H9 (cell line): ENCODE measurements around the gene GGA3. TPM values are rescaled to one million over a fixed set of nuclear protein-coding genes. Genes with fewer than 3 reads are reported as not detected.
A peak's percentile ranks its signal among the peaks of the same experiment; 100 is the strongest.

ENCODE experiments used
- DNase-seq: peaks from one replicate; pipeline ENCODE4 v3.0.0-alpha.2; 2017
- H2AFZ ChIP-seq: one replicate; pipeline ENCODE4 v1.6.1; 2013; ENCODE audit warnings: mild to moderate bottlenecking, low read length, control low read depth, moderate library complexity
- H2AK5ac ChIP-seq: 2 replicates; pipeline ENCODE4 v1.6.1; 2013; ENCODE audit warnings: low read length, control low read depth, mixed read lengths; ENCODE audit not compliant: insufficient read length
- H2BK120ac ChIP-seq: one replicate; pipeline ENCODE4 v1.6.1; 2013; ENCODE audit warnings: low read depth, mild to moderate bottlenecking, low read length, control low read depth, inconsistent platforms; ENCODE audit not compliant: poor library complexity, severe bottlenecking
- H2BK12ac ChIP-seq: 2 replicates; pipeline ENCODE4 v1.6.1; 2013; ENCODE audit warnings: low read length, control low read depth, mixed read lengths, low read depth; ENCODE audit not compliant: insufficient read length
- H2BK15ac ChIP-seq: 2 replicates; pipeline ENCODE4 v1.6.1; 2013; ENCODE audit warnings: low read depth, low read length, control low read depth
- H2BK20ac ChIP-seq: one replicate; pipeline ENCODE4 v1.6.1; 2013; ENCODE audit warnings: low read depth, mild to moderate bottlenecking, low read length, control low read depth, inconsistent platforms; ENCODE audit not compliant: poor library complexity, severe bottlenecking
- H2BK5ac ChIP-seq: 2 replicates; pipeline ENCODE4 v1.6.1; 2013; ENCODE audit warnings: low read length, control low read depth, mixed read lengths; ENCODE audit not compliant: insufficient read length
- H3K14ac ChIP-seq: 2 replicates; pipeline ENCODE4 v1.6.1; 2013; ENCODE audit warnings: low read length, control low read depth; ENCODE audit not compliant: insufficient read depth
- H3K18ac ChIP-seq: 2 replicates; pipeline ENCODE4 v1.6.1; 2013; ENCODE audit warnings: low read depth, mild to moderate bottlenecking, mixed read lengths, low read length, control low read depth; ENCODE audit not compliant: insufficient read length
- H3K23ac ChIP-seq: 2 replicates; pipeline ENCODE4 v1.6.1; 2013; ENCODE audit warnings: low read length, control low read depth, mixed read lengths, low read depth; ENCODE audit not compliant: insufficient read length
- H3K23me2 ChIP-seq: 2 replicates; pipeline ENCODE4 v1.6.1; 2013; ENCODE audit warnings: low read depth, mild to moderate bottlenecking, mixed read lengths, low read length, control low read depth; ENCODE audit not compliant: insufficient read length, poor library complexity, severe bottlenecking
- H3K27ac ChIP-seq: 2 replicates; pipeline ENCODE4 v1.5.1; 2013; ENCODE audit warnings: low read length, control low read depth, mixed read lengths, low read depth; ENCODE audit not compliant: insufficient read length
- H3K27me3 ChIP-seq: 2 replicates; pipeline ENCODE4 v1.6.1; 2013; ENCODE audit warnings: low read length, control low read depth, inconsistent platforms; ENCODE audit not compliant: insufficient read depth
- H3K4ac ChIP-seq: 2 replicates; pipeline ENCODE4 v1.6.1; 2013; ENCODE audit warnings: low read depth, mild to moderate bottlenecking, control low read depth, inconsistent platforms, low read length, moderate library complexity
- H3K4me1 ChIP-seq: 2 replicates; pipeline ENCODE4 v1.6.1; 2013; ENCODE audit warnings: low read length, control low read depth, inconsistent platforms; ENCODE audit not compliant: insufficient read depth
- H3K4me2 ChIP-seq: 2 replicates; pipeline ENCODE4 v1.6.1; 2013; ENCODE audit warnings: low read length, control low read depth, mixed read lengths; ENCODE audit not compliant: insufficient read length, insufficient read depth
- H3K56ac ChIP-seq: 2 replicates; pipeline ENCODE4 v1.6.1; 2013; ENCODE audit warnings: low read depth, mild to moderate bottlenecking, mixed read lengths, low read length, control low read depth; ENCODE audit not compliant: insufficient read length
- H3K79me1 ChIP-seq: 2 replicates; pipeline ENCODE4 v1.6.1; 2013; ENCODE audit warnings: low read depth, mild to moderate bottlenecking, moderate library complexity, low read length, control low read depth, inconsistent platforms; ENCODE audit not compliant: insufficient read depth, poor library complexity, severe bottlenecking
- H3K79me2 ChIP-seq: 2 replicates; pipeline ENCODE4 v1.6.1; 2013; ENCODE audit warnings: low read length, control low read depth, inconsistent platforms; ENCODE audit not compliant: insufficient read depth
- H3K9ac ChIP-seq: 2 replicates; pipeline ENCODE4 v1.6.1; 2013; ENCODE audit warnings: low read length, control low read depth, mixed read lengths; ENCODE audit not compliant: insufficient read length; ENCODE audit errors: extremely low read depth
- H3K9me3 ChIP-seq: one replicate; pipeline ENCODE4 v1.6.1; 2013; ENCODE audit warnings: low read depth, low read length, inconsistent platforms; ENCODE audit not compliant: control insufficient read depth
- H3T11ph ChIP-seq: one replicate; pipeline ENCODE4 v1.6.1; 2013; ENCODE audit warnings: mild to moderate bottlenecking, low read length, control low read depth, inconsistent platforms
- H4K20me1 ChIP-seq: one replicate; pipeline ENCODE4 v1.6.1; 2013; ENCODE audit not compliant: control insufficient read depth, insufficient read length, insufficient read depth
- H4K5ac ChIP-seq: 2 replicates; pipeline ENCODE4 v1.6.1; 2013; ENCODE audit warnings: low read depth, mild to moderate bottlenecking, mixed read lengths, low read length, control low read depth; ENCODE audit not compliant: insufficient read length
- H4K8ac ChIP-seq: replicated peaks from 2 replicates; pipeline ENCODE4 v1.6.1; 2013; ENCODE audit warnings: low read length, control low read depth, mixed read lengths, low read depth; ENCODE audit not compliant: insufficient read length
- H4K91ac ChIP-seq: 2 replicates; pipeline ENCODE4 v1.6.1; 2013; ENCODE audit warnings: low read depth, mild to moderate bottlenecking, moderate library complexity, mixed read lengths, low read length, control low read depth; ENCODE audit not compliant: insufficient read length
- H3K27ac Mint-ChIP-seq, 3 experiments: 2 replicates in 2 of 3; 3 replicates in 1 of 3; pipeline ENCODE4 v1.8.0; 2020 to 2021; ENCODE audit warnings: mixed read lengths in 3 of 3, mild to moderate bottlenecking in 1 of 3, moderate library complexity in 1 of 3
- H3K27me3 Mint-ChIP-seq: 2 replicates; pipeline ENCODE4 v1.8.0; 2021; ENCODE audit warnings: low read depth, mild to moderate bottlenecking, moderate library complexity, mixed read lengths
- H3K36me3 Mint-ChIP-seq, 3 experiments: 2 replicates in 2 of 3; 3 replicates in 1 of 3; pipeline ENCODE4 v1.8.0; 2020 to 2021; ENCODE audit warnings: low read depth in 3 of 3, mixed read lengths in 3 of 3; ENCODE audit not compliant: insufficient read depth in 1 of 3
- H3K4me1 Mint-ChIP-seq, 2 experiments: 2 replicates each; pipeline ENCODE4 v1.8.0; 2020; ENCODE audit warnings: mixed read lengths in 2 of 2
- H3K4me3 Mint-ChIP-seq, 2 experiments: 2 replicates in 1 of 2; 3 replicates in 1 of 2; pipeline ENCODE4 v1.8.0; 2020 to 2021; ENCODE audit warnings: mild to moderate bottlenecking in 2 of 2, mixed read lengths in 2 of 2, moderate library complexity in 1 of 2
- H3K9me3 Mint-ChIP-seq, 2 experiments: 2 replicates in 1 of 2; 3 replicates in 1 of 2; pipeline ENCODE4 v1.8.0; 2020; ENCODE audit warnings: mild to moderate bottlenecking in 2 of 2, mixed read lengths in 2 of 2, moderate library complexity in 1 of 2
- WGBS: extraction: QIAGEN DNeasy Blood & Tissue Kit; methylation state at CpG from one replicate; pipeline ENCODE4 v1.1.7; 2013; ENCODE audit warnings: missing lambda C conversion rate, low lambda C conversion rate, mixed read lengths; ENCODE audit not compliant: insufficient read length; ENCODE audit errors: extremely low coverage; 5-methylcytosine and 5-hydroxymethylcytosine counted together
- total RNA-seq: library from RNA; stranded (reverse); gene quantifications from 2 replicates; pipeline ENCODE4 v1.2.1, GENCODE V29; 2021
- TF ChIP-seq, protein P1 (sequence below): fragments of 200-600 bp; sonication (generic); conservative IDR thresholded peaks from 3 replicates; pipeline ENCODE4 v1.8.0; 2021; ENCODE audit warnings: antibody characterized with exemption, mild to moderate bottlenecking

The GGA3 gene
- total RNA-seq, 1 experiment from 2014 or later: 50.3 TPM

DNA sequence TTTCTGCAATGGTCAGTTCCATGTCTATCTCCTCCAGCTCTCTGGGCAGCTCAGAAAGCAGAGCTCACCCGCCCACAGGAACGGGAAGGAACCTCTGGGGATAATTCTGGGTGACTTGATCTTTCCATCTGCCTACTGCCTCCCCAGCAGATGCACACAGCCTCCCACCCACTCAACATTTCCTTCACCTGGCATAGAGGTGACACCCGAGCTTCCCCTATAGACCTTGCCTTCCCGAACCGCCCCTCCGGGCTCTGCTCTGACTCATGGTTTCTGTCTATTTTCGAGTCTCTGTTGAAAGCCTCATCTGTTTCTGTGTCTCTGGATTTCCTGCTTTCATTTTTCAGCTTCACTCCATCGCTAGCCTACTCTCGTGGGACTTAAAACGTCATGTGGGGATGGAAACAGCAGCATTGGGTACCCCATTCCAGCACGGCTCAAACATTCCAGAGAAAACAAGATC is 11.4 kb downstream of the GGA3 start:
- H3K27me3 ChIP-seq: no peaks in the 10 kb centered on the region
- no peak overlapping the region for H4K5ac ChIP-seq
- H3K9me3 ChIP-seq: no peaks in the 10 kb centered on the region
- H4K8ac ChIP-seq: no peak overlapping the region
- H3K9ac ChIP-seq: no peak overlapping the region
- no peak overlapping the region for H2BK5ac ChIP-seq
- no peak overlapping the region for H3K4me2 ChIP-seq
- Mint-ChIP-seq H3K4me3 (peak overlapping the region in 1 of 2 experiments; percentile 33; a peak in 1 of 5 replicates), H3K4me1 (peaks cover 47 to 49% of the 10 kb centered on the region in 2 experiments), H3K27me3 (no peaks in the 10 kb centered on the region), H3K27ac (peak overlapping the region; percentile 1 to 71 (median 55); a peak in 4 of 7 replicates), H3K36me3 (peaks cover 5 to 27% (median 18%) of the 10 kb centered on the region in 3 experiments; a peak in 6 of 7 replicates), H3K9me3 (0 out of 5 replicates have a peak, but pooled peaks cover 0 to 2% of the 10 kb centered on the region in 2 experiments)
- TF ChIP-seq, protein P1, sequence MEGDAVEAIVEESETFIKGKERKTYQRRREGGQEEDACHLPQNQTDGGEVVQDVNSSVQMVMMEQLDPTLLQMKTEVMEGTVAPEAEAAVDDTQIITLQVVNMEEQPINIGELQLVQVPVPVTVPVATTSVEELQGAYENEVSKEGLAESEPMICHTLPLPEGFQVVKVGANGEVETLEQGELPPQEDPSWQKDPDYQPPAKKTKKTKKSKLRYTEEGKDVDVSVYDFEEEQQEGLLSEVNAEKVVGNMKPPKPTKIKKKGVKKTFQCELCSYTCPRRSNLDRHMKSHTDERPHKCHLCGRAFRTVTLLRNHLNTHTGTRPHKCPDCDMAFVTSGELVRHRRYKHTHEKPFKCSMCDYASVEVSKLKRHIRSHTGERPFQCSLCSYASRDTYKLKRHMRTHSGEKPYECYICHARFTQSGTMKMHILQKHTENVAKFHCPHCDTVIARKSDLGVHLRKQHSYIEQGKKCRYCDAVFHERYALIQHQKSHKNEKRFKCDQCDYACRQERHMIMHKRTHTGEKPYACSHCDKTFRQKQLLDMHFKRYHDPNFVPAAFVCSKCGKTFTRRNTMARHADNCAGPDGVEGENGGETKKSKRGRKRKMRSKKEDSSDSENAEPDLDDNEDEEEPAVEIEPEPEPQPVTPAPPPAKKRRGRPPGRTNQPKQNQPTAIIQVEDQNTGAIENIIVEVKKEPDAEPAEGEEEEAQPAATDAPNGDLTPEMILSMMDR: no peak
- H4K91ac ChIP-seq: no peak overlapping the region
- H3K79me1 ChIP-seq: peaks cover 3% of the 10 kb centered on the region
- no peak for DNase-seq
- no peak overlapping the region for H3K56ac ChIP-seq
- H4K20me1 ChIP-seq: no peaks in the 10 kb centered on the region
- H3K79me2 ChIP-seq: peaks cover 2% of the 10 kb centered on the region; the same call in 1 of the 2 replicates
- no peak overlapping the region for H2AK5ac ChIP-seq
- no peak overlapping the region for H3T11ph ChIP-seq
- H2AFZ ChIP-seq: no peak overlapping the region
- no peak overlapping the region for H3K27ac ChIP-seq
- no peak overlapping the region for H2BK15ac ChIP-seq
- no peaks in the 10 kb centered on the region for H3K4me1 ChIP-seq
- H3K23me2 ChIP-seq: no peaks in the 10 kb centered on the region
- WGBS: no CpG with 5 or more reads among the region's 11 CpGs
- no peak overlapping the region for H2BK20ac ChIP-seq
- no peak overlapping the region for H3K14ac ChIP-seq
- no peak overlapping the region for H3K4ac ChIP-seq
- H2BK120ac ChIP-seq: no peak overlapping the region
- H3K18ac ChIP-seq: no peak overlapping the region
- H3K23ac ChIP-seq: no peak overlapping the region
- H2BK12ac ChIP-seq: no peak overlapping the region
